PFSK-1 (cell line): ENCODE results near the gene NGRN.

Source experiments
- POLR2AphosphoS5 ChIP-seq: IDR thresholded peaks from 2 replicates; pipeline ENCODE4 v1.6.1; 2012; ENCODE audit warnings: low read depth, mild to moderate bottlenecking, control low read depth, low read length, moderate library complexity
- SIN3A ChIP-seq: IDR thresholded peaks from 2 replicates; pipeline ENCODE4 v1.6.1; 2012; ENCODE audit warnings: mild to moderate bottlenecking, low read length, moderate library complexity, borderline replicate concordance; ENCODE audit not compliant: insufficient read depth
- TAF1 ChIP-seq: IDR thresholded peaks from 2 replicates; pipeline ENCODE4 v1.6.1; 2012; ENCODE audit warnings: low read length, control low read depth, borderline replicate concordance; ENCODE audit not compliant: insufficient read depth

GRCh38 chr15:90217671-90218394, 47.6 kb upstream of the NGRN start:
- TF ChIP-seq POLR2AphosphoS5 (no peak), SIN3A (no peak), TAF1 (no peak)
